Activated gamma-delta T cell treated with Interleukin-2 at 50 U/mL for 16 hours (primary cell): ENCODE results near the gene TMEM184A.
"Not testable (repeated sequence)": the region's sequence is repeated elsewhere in the genome, so short reads cannot be mapped to it uniquely, and the experiment has no call there.

Source experiments
- DNase-seq: peaks from one replicate; pipeline ENCODE4 v3.0.0-alpha.2; 2020

The TMEM184A gene

GRCh38 chr7:1588978-1589377 is 33.0 kb upstream of the TMEM184A start:
- no peak for DNase-seq

- no peak for DNase-seq
Observed at GRCh38 chr7:1587738-1588137, 31.7 kb upstream of the TMEM184A start.

- DNase-seq, result no peak
Observed at GRCh38 chr7:1586827-1587705, 31.1 kb upstream of the TMEM184A start.

GRCh38 chr7:1586126-1586826 is 30.3 kb upstream of the TMEM184A start:
- DNase-seq, result no peak

- DNase-seq, result no peak
Observed at GRCh38 chr7:1585142-1585981, 29.4 kb upstream of the TMEM184A start.

GRCh38 chr7:1584700-1585099 is 28.7 kb upstream of the TMEM184A start:
- DNase-seq, result no peak

GRCh38 chr7:1583241-1583930 is 27.4 kb upstream of the TMEM184A start:
- DNase-seq, result not testable (repeated sequence)

GRCh38 chr7:1580422-1581030 is 24.5 kb upstream of the TMEM184A start:
- DNase-seq, result no peak

- DNase-seq, result peak; percentile 64
Observed at GRCh38 chr7:1579481-1580421, 23.7 kb upstream of the TMEM184A start.

GRCh38 chr7:1578513-1578912 is 22.5 kb upstream of the TMEM184A start:
- DNase-seq, result no peak

- no peak for DNase-seq
Observed at GRCh38 chr7:1576521-1577253, 20.7 kb upstream of the TMEM184A start.

- no peak for DNase-seq
Observed at GRCh38 chr7:1575809-1576208, 19.8 kb upstream of the TMEM184A start.

- no peak for DNase-seq
Observed at GRCh38 chr7:1572111-1572822, 16.3 kb upstream of the TMEM184A start.

GRCh38 chr7:1569833-1570632 is 14.0 kb upstream of the TMEM184A start, which contains the start of gene PSMG3:
PSMG3 (minus strand) TSS chr7:1570032; CDS start chr7:1569339, 693 bp downstream.
- DNase-seq, result peak; percentile 86

GRCh38 chr7:1569440-1569832 is 13.4 kb upstream of the TMEM184A start:
- DNase-seq, result no peak

- no peak for DNase-seq
Observed at GRCh38 chr7:1569016-1569415, 13.0 kb upstream of the TMEM184A start.

- no peak for DNase-seq
Observed at GRCh38 chr7:1567896-1568510, 12.0 kb upstream of the TMEM184A start.
